B cell (primary cell): Measurements from ENCODE around the gene SNRPE.

Experiments
- CTCF ChIP-seq: fragments of 200-600 bp; IDR thresholded peaks from one replicate; pipeline ENCODE4 v1.8.0; 2022; ENCODE audit warnings: antibody characterized with exemption, mild to moderate bottlenecking
- EZH2 ChIP-seq: IDR thresholded peaks from 2 replicates; pipeline ENCODE4 v1.6.1; 2012; ENCODE audit warnings: borderline replicate concordance, low read depth, mild to moderate bottlenecking, moderate library complexity, low read length; ENCODE audit not compliant: insufficient read depth, poor library complexity, severe bottlenecking

GRCh38 chr1:203913073-203913521 lies 51.7 kb downstream of the SNRPE start:
- no peak for TF ChIP-seq EZH2
- TF ChIP-seq CTCF, result no peak
